ENCODE results near the gene TRIM33.

- TF ChIP-seq CTCF (IDR thresholded peaks at IDR 0.05) (no peak), POLR2A (IDR thresholded peaks at IDR 0.05) (no peak)
Measured at GRCh38 chr1:114517348-114517747, 6.3 kb upstream of the TRIM33 start.

Measured in body of pancreas (tissue), 4 donors.